Mucosa of descending colon (tissue), 3 donors: ENCODE data around the gene HAO2. TPM values are rescaled to one million over a fixed set of nuclear protein-coding genes. Genes with fewer than 3 reads are reported as not detected.
"Not testable (repeated sequence)": the region's sequence is repeated elsewhere in the genome, so short reads cannot be mapped to it uniquely, and the experiment has no call there.

Experiments
- ATAC-seq: fragments of 200-7000 bp; cut with Tn5 transposase; one replicate; pipeline ENCODE4 v1.9.1; 2020; ENCODE audit warnings: mild to moderate bottlenecking, moderate library complexity
- DNase-seq, 3 donors: peaks; one replicate each; pipeline ENCODE4 v3.0.0-alpha.2; 2020
- H3K36me3 ChIP-seq: fragments of 200-600 bp; one replicate; pipeline ENCODE4 v1.8.0; 2021; ENCODE audit warnings: low read depth, mild to moderate bottlenecking
- H3K4me1 ChIP-seq: fragments of 200-600 bp; one replicate; pipeline ENCODE4 v1.8.0; 2021; ENCODE audit warnings: low read depth, mild to moderate bottlenecking
- H3K4me3 ChIP-seq: fragments of 200-600 bp; one replicate; pipeline ENCODE4 v1.8.0; 2021; ENCODE audit warnings: mild to moderate bottlenecking
- H3K9me3 ChIP-seq: fragments of 200-600 bp; one replicate; pipeline ENCODE4 v1.8.0; 2021; ENCODE audit warnings: mild to moderate bottlenecking
- intact Hi-C, 2 donors: fragments of 100-400 bp; cut with DNase I in 1 of 2; cut with micrococcal nuclease in 1 of 2; formaldehyde crosslinking; loops; one replicate each; pipeline versions ENCODE4 v1.11.0 to v1.11.1; 2022; cut with DNase I, micrococcal nuclease
- total RNA-seq, 3 donors: library from RNA; stranded (reverse); fragmentation: NEBNext Ultra II Directional in 2 of 3; extraction: Animal tissue kit (Norgen Biotek cat#: 25700) in 2 of 3; gene quantifications; one replicate each; pipeline versions ENCODE4 v1.2.1 to v1.2.4, GENCODE V29; 2021 to 2023
- TF ChIP-seq, protein P1 (sequence below): fragments of 200-600 bp; IDR thresholded peaks from one replicate; pipeline ENCODE4 v1.8.0; 2022; ENCODE audit warnings: antibody characterized with exemption, mild to moderate bottlenecking
- donor health status: DM: no; HTN: no; CAD: no; lungs with moderate emphysema.
- donor health status: DM: no; HTN: no; CAD: no.
- donor health status: DM: no; HTN: yes; CAD: no.

The HAO2 gene
- total RNA-seq, 3 donors from 2014 or later, result not detected

DNA sequence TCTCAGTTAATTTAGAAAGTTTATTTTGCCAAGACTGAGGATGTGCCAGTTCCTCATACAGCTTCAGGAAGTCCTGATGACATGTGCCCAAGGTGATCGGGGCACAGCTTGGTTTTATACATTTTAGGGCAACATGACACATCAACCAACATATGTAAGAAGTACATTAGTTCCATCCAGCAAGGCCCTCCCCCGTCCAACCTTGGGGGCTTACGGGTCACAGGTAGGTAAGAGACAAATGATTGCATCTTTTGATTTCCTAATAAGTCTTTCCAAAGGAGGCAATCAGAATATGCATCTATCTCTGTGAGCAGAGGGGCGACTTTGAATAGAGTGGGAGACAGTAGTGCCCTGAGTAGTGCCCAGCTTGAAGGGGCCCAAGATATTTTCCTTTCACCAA lies 19.6 kb upstream of the HAO2 start:
- TF ChIP-seq, protein P1, sequence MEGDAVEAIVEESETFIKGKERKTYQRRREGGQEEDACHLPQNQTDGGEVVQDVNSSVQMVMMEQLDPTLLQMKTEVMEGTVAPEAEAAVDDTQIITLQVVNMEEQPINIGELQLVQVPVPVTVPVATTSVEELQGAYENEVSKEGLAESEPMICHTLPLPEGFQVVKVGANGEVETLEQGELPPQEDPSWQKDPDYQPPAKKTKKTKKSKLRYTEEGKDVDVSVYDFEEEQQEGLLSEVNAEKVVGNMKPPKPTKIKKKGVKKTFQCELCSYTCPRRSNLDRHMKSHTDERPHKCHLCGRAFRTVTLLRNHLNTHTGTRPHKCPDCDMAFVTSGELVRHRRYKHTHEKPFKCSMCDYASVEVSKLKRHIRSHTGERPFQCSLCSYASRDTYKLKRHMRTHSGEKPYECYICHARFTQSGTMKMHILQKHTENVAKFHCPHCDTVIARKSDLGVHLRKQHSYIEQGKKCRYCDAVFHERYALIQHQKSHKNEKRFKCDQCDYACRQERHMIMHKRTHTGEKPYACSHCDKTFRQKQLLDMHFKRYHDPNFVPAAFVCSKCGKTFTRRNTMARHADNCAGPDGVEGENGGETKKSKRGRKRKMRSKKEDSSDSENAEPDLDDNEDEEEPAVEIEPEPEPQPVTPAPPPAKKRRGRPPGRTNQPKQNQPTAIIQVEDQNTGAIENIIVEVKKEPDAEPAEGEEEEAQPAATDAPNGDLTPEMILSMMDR, result no peak
- intact Hi-C loops, result no loop called here

DNA sequence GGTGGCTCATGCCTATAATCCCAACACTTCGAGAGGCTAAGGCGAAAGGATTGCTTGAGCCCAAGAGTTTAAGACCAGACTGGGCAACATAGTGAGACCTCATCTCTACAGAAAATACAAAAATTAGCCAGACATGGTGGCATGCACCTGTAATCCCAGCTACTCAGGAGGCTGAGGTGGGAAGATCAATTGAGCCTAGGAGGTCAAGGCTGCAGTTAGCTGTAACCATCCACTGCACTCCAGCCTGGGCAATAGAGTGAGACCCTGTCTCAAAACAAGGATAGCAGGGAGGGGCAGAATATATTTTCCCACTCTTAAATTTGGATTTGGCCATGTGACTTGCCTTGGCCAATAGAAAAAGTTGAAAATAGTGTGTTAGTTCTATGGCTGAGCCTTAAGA lies 17.7 kb upstream of the HAO2 start:
- H3K4me3 ChIP-seq, H3K36me3 ChIP-seq, ATAC-seq, intact Hi-C loops, DNase-seq, H3K4me1 ChIP-seq, H3K9me3 ChIP-seq: not testable (repeated sequence)

More for the DNA sequence above, 19.6 kb upstream of the HAO2 start:
- no peak for DNase-seq
- Histone ChIP-seq H3K36me3 (no peaks in the 10 kb centered on the region), H3K9me3 (no peaks in the 10 kb centered on the region), H3K4me1 (no peaks in the 10 kb centered on the region), H3K4me3 (no peak overlapping the region)
- no peak for ATAC-seq

DNA sequence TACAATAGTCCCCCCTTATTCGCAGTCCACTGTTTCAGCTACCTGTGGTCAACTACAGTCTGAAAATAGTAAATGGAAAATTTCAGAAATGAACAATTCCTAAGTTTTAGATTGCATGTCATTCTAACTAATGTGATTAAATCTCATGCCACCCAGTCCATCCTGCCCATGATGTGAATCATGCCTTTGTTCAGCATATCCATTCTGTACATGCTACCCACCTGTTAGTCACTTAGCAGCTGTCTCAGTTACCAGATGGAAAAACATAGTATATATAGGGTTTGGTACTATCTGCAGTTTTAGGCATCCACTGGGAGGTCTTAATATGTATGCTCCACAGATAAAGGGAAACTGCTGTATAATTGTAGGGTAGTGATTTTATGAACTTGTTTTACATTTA lies 16.6 kb upstream of the HAO2 start:
- no peaks in the 10 kb centered on the region for H3K4me1 ChIP-seq
- H3K9me3 ChIP-seq, result no peaks in the 10 kb centered on the region
- TF ChIP-seq, protein P1, result no peak
- no peak for ATAC-seq
- intact Hi-C loops, result no loop called here
- no peak for DNase-seq
- no peak overlapping the region for H3K4me3 ChIP-seq
- no peaks in the 10 kb centered on the region for H3K36me3 ChIP-seq

DNA sequence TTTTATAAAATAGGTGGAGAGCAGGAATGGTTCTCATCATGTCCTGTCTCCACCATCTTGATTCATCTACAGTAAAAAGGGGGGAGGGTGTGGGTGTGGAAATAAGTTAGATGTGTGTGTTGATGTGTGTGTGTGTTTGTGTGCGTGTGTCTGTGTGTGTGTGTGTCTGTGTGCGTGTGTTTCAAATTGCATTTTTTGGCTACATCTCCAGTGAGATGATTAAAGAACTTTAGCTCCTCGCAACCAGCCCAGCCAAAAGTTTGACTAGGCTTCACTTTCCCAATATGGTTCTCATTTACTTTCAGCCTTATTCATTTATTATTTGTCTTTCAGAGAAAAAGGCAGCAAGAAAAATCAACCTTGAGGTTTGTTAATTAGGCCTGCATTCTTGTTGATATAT lies 14.7 kb upstream of the HAO2 start:
- TF ChIP-seq, protein P1, result no peak
- intact Hi-C loops, result no loop called here
- Histone ChIP-seq H3K4me3 (no peak overlapping the region), H3K36me3 (no peaks in the 10 kb centered on the region), H3K9me3 (no peaks in the 10 kb centered on the region), H3K4me1 (no peaks in the 10 kb centered on the region)
- DNase-seq (no peak), ATAC-seq (no peak)

DNA sequence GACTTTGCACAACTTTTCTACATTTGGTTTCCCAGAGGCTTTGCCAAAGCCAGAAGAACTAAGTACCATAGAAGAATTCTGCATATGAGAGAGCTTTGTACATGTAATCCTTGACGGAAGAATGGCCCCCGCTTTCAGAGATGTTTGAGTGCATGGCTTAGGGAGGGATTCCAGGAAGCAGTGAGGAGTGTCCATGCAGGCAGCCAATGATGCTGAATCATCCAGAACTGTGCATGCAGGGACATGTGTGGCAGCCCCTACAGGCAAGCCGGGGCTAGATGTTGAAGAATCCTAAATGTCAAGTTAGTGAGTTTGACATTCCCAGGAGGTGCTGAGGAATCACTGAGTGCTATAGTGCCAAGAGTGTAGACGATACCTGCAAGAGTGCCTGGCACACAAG lies 9.9 kb upstream of the HAO2 start:
- DNase-seq (no peak), ATAC-seq (no peak)
- Histone ChIP-seq H3K9me3 (no peaks in the 10 kb centered on the region), H3K36me3 (no peaks in the 10 kb centered on the region), H3K4me3 (no peak overlapping the region), H3K4me1 (no peaks in the 10 kb centered on the region)
- intact Hi-C loops, result no loop called here
- TF ChIP-seq, protein P1, result no peak

DNA sequence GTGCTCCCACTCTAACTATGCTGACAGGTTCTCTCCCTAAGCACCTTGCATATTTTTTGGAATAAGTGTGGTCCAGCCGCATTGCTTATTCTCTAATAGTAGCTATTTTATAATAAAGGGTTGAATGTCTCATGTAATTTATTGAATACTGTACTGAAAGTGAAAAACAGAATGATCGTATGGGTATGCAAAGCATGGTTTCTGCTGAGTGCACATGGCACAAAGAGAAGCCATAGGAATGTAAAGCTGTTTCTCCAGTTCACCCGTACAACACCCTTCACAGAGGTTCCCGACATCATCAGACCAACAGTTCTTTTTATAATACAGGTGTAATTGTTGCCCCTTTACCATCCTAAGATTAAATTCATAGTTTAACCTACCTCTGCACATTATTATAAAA lies 8.9 kb upstream of the HAO2 start:
- H3K4me3 ChIP-seq, result no peak overlapping the region
- H3K36me3 ChIP-seq, result no peaks in the 10 kb centered on the region
- no peak for DNase-seq
- intact Hi-C loops, result loop anchor here (10.0 kb wide), 2 partner anchors 75 to 1205 kb away; no protein-coding TSS in a partner anchor
- H3K4me1 ChIP-seq, result no peaks in the 10 kb centered on the region
- no peak for ATAC-seq
- TF ChIP-seq, protein P1, result no peak
- no peaks in the 10 kb centered on the region for H3K9me3 ChIP-seq
